Measurements from ENCODE around the gene PCSK9.

Gene PCSK9

GRCh38 chr1:55033265-55033614, 6.1 kb upstream of the PCSK9 start:
- Histone ChIP-seq H3K4me2 (ENCODE audit: low read length) (no peak overlapping the region), H3K4me3 (ENCODE audit: low read depth, low read length, poor library complexity, severe bottlenecking) (no peak overlapping the region), H3K27ac (ENCODE audit: low read depth, low read length, poor library complexity, severe bottlenecking) (no peak overlapping the region), H3K27me3 (ENCODE audit: insufficient read depth, low read length) (peaks cover 3% of the 10 kb centered on the region), H3K9me3 (ENCODE audit: low read length) (no peaks in the 10 kb centered on the region), H4K20me1 (ENCODE audit: insufficient read depth, low read length) (no peaks in the 10 kb centered on the region), H3K9me2 (ENCODE audit: low read depth, low read length) (no peaks in the 10 kb centered on the region), H3K4me1 (ENCODE audit: insufficient read depth, low read length, severe bottlenecking) (no peaks in the 10 kb centered on the region), H2AFZ (ENCODE audit: low read length) (no peak overlapping the region), H3K9ac (ENCODE audit: low read length) (no peak overlapping the region), H3K36me3 (ENCODE audit: insufficient read depth, low read length) (no peaks in the 10 kb centered on the region), H3K79me2 (ENCODE audit: insufficient read depth, low read length) (no peaks in the 10 kb centered on the region), H3F3A (ENCODE audit: insufficient read depth, low read length) (no peaks in the 10 kb centered on the region)
- TF ChIP-seq EZH2 (IDR thresholded peaks at IDR 0.05; ENCODE audit: borderline replicate concordance, low read length) = no peak

GRCh38 chr1:55034476-55035133, 4.7 kb upstream of the PCSK9 start:
- no peak overlapping the region for H3K9ac ChIP-seq (ENCODE audit: low read length)
- no peak for TF ChIP-seq CTCF (IDR thresholded peaks at IDR 0.05; ENCODE audit: low read length)
- TF ChIP-seq EZH2 (IDR thresholded peaks at IDR 0.05; ENCODE audit: borderline replicate concordance, low read length) = no peak
- no peak overlapping the region for H3K4me2 ChIP-seq (ENCODE audit: low read length)
- no peaks in the 10 kb centered on the region for H3K9me3 ChIP-seq (ENCODE audit: low read length)
- H2AFZ ChIP-seq (ENCODE audit: low read length) = no peak overlapping the region
- no peaks in the 10 kb centered on the region for H3F3A ChIP-seq (ENCODE audit: insufficient read depth, low read length)
- H3K27ac ChIP-seq (ENCODE audit: low read depth, low read length, poor library complexity, severe bottlenecking) = no peak overlapping the region
- H3K27me3 ChIP-seq (ENCODE audit: insufficient read depth, low read length) = peaks cover 3% of the 10 kb centered on the region
- no peak overlapping the region for H3K4me3 ChIP-seq (ENCODE audit: low read depth, low read length, poor library complexity, severe bottlenecking)
- no peaks in the 10 kb centered on the region for H3K9me2 ChIP-seq (ENCODE audit: low read depth, low read length)
- H4K20me1 ChIP-seq (ENCODE audit: insufficient read depth, low read length) = no peaks in the 10 kb centered on the region
- no peaks in the 10 kb centered on the region for H3K79me2 ChIP-seq (ENCODE audit: insufficient read depth, low read length)
- no peaks in the 10 kb centered on the region for H3K4me1 ChIP-seq (ENCODE audit: insufficient read depth, low read length, severe bottlenecking)
- H3K36me3 ChIP-seq (ENCODE audit: insufficient read depth, low read length) = no peaks in the 10 kb centered on the region

GRCh38 chr1:55035904-55036303, 3.4 kb upstream of the PCSK9 start:
- no peaks in the 10 kb centered on the region for H3K9me3 ChIP-seq (ENCODE audit: low read length)
- no peak overlapping the region for H2AFZ ChIP-seq (ENCODE audit: low read length)
- H3K27me3 ChIP-seq (ENCODE audit: insufficient read depth, low read length) = peaks cover 3% of the 10 kb centered on the region; the same call in 1 of the 2 replicates
- no peak overlapping the region for H3K4me3 ChIP-seq (ENCODE audit: low read depth, low read length, poor library complexity, severe bottlenecking)
- H3K27ac ChIP-seq (ENCODE audit: low read depth, low read length, poor library complexity, severe bottlenecking) = no peak overlapping the region
- no peak overlapping the region for H3K9ac ChIP-seq (ENCODE audit: low read length)
- H3K4me1 ChIP-seq (ENCODE audit: insufficient read depth, low read length, severe bottlenecking) = no peaks in the 10 kb centered on the region
- H3K9me2 ChIP-seq (ENCODE audit: low read depth, low read length) = no peaks in the 10 kb centered on the region
- no peaks in the 10 kb centered on the region for H4K20me1 ChIP-seq (ENCODE audit: insufficient read depth, low read length)
- no peak overlapping the region for H3K4me2 ChIP-seq (ENCODE audit: low read length)
- H3K36me3 ChIP-seq (ENCODE audit: insufficient read depth, low read length) = no peaks in the 10 kb centered on the region
- H3K79me2 ChIP-seq (ENCODE audit: insufficient read depth, low read length) = no peaks in the 10 kb centered on the region
- TF ChIP-seq EZH2 (IDR thresholded peaks at IDR 0.05; ENCODE audit: borderline replicate concordance, low read length) (no peak), CTCF (IDR thresholded peaks at IDR 0.05; ENCODE audit: low read length) (peak; percentile 13; the same call in 1 of the 2 replicates)
- H3F3A ChIP-seq (ENCODE audit: insufficient read depth, low read length) = no peaks in the 10 kb centered on the region

Measured in OCI-LY1 (cell line).